MM.1S (cell line): ENCODE data around the gene SPATS2.

Experiments used
- DNase-seq: peaks from one replicate; pipeline ENCODE4 v3.0.0-alpha.2; 2015
- H2AFZ ChIP-seq: fragments of 300-600 bp; sonication (generic); 2 replicates; pipeline ENCODE4 v1.6.0; 2016; ENCODE audit warnings: antibody characterized with exemption, low read length
- H3F3A ChIP-seq: fragments of 300-600 bp; sonication (generic); 2 replicates; pipeline ENCODE4 v1.6.1; 2016; ENCODE audit warnings: mild to moderate bottlenecking, antibody characterized with exemption, low read length, moderate library complexity, mixed read lengths; ENCODE audit not compliant: insufficient read depth
- H3K27ac ChIP-seq: fragments of 300-600 bp; sonication (generic); 2 replicates; pipeline ENCODE4 v1.5.1; 2016; ENCODE audit warnings: mild to moderate bottlenecking, low read length
- H3K27me3 ChIP-seq: fragments of 300-600 bp; sonication (generic); replicated peaks from 2 replicates; pipeline ENCODE4 v1.6.0; 2016; ENCODE audit warnings: low read length; ENCODE audit not compliant: insufficient read depth
- H3K36me3 ChIP-seq: fragments of 300-600 bp; sonication (generic); replicated peaks from 2 replicates; pipeline ENCODE4 v1.6.1; 2016; ENCODE audit warnings: mild to moderate bottlenecking, low read length, mixed read lengths; ENCODE audit not compliant: insufficient read depth
- H3K4me1 ChIP-seq: fragments of 300-600 bp; sonication (generic); 2 replicates; pipeline ENCODE4 v1.6.1; 2016; ENCODE audit warnings: low read length, mixed read lengths
- H3K4me2 ChIP-seq: fragments of 300-600 bp; sonication (generic); 2 replicates; pipeline ENCODE4 v1.6.0; 2016; ENCODE audit warnings: low read depth, low read length
- H3K4me3 ChIP-seq: fragments of 300-600 bp; sonication (generic); 2 replicates; pipeline ENCODE4 v1.5.1; 2016; ENCODE audit warnings: low read length, mixed read lengths
- H3K79me2 ChIP-seq: fragments of 300-600 bp; sonication (generic); 2 replicates; pipeline ENCODE4 v1.6.1; 2016; ENCODE audit warnings: mixed run types, low read length, mixed read lengths
- H3K9ac ChIP-seq: fragments of 300-600 bp; sonication (generic); 2 replicates; pipeline ENCODE4 v1.6.1; 2016; ENCODE audit warnings: low read length, mixed read lengths
- H3K9me2 ChIP-seq: fragments of 300-600 bp; sonication (generic); replicated peaks from 2 replicates; pipeline ENCODE4 v1.6.1; 2016; ENCODE audit warnings: mild to moderate bottlenecking, low read length, mixed read lengths; ENCODE audit not compliant: insufficient read depth
- H3K9me3 ChIP-seq: fragments of 300-600 bp; sonication (generic); replicated peaks from 2 replicates; pipeline ENCODE4 v1.6.1; 2016; ENCODE audit warnings: mild to moderate bottlenecking, low read length, mixed read lengths; ENCODE audit not compliant: insufficient read depth
- H4K20me1 ChIP-seq: fragments of 300-600 bp; sonication (generic); 2 replicates; pipeline ENCODE4 v1.6.1; 2016; ENCODE audit warnings: mild to moderate bottlenecking, low read length, moderate library complexity, mixed read lengths; ENCODE audit not compliant: insufficient read depth
- CTCF ChIP-seq: fragments of 300-600 bp; sonication (generic); IDR thresholded peaks from 2 replicates; pipeline ENCODE4 v1.5.1; 2016; ENCODE audit warnings: antibody characterized with exemption, low read length, mixed read lengths
- EZH2 ChIP-seq: fragments of 300-600 bp; sonication (generic); optimal IDR thresholded peaks from 2 replicates; pipeline ENCODE3; 2017; ENCODE audit warnings: low read depth, mild to moderate bottlenecking, antibody characterized with exemption, low read length, mixed read lengths
- EZH2phosphoT487 ChIP-seq: fragments of 300-600 bp; sonication (generic); IDR thresholded peaks from 2 replicates; pipeline ENCODE4 v1.6.1; 2018; ENCODE audit warnings: antibody characterized with exemption, low read length

Gene SPATS2

GRCh38 chr12:49519574-49519936 lies 152.3 kb downstream of the SPATS2 start:
- H2AFZ ChIP-seq: no peak overlapping the region
- no peaks in the 10 kb centered on the region for H3K9me3 ChIP-seq
- TF ChIP-seq EZH2: no peak
- no peak for TF ChIP-seq CTCF
- TF ChIP-seq EZH2phosphoT487: no peak
- no peaks in the 10 kb centered on the region for H3K79me2 ChIP-seq
- no peak overlapping the region for H3K27ac ChIP-seq
- H3K9me2 ChIP-seq: no peaks in the 10 kb centered on the region
- H3K4me1 ChIP-seq: no peaks in the 10 kb centered on the region
- peaks cover 7% of the 10 kb centered on the region; the same call in 1 of the 2 replicates for H3K36me3 ChIP-seq
- H3K4me3 ChIP-seq: no peak overlapping the region
- H4K20me1 ChIP-seq: no peaks in the 10 kb centered on the region; the same call in 1 of the 2 replicates
- H3K27me3 ChIP-seq: no peaks in the 10 kb centered on the region
- H3K4me2 ChIP-seq: no peak overlapping the region
- H3F3A ChIP-seq: no peaks in the 10 kb centered on the region
- no peak for DNase-seq
- H3K9ac ChIP-seq: no peak overlapping the region

GRCh38 chr12:49521389-49521788 lies 154.1 kb downstream of the SPATS2 start:
- H3K4me2 ChIP-seq: no peak overlapping the region
- no peaks in the 10 kb centered on the region for H4K20me1 ChIP-seq
- no peaks in the 10 kb centered on the region for H3K4me1 ChIP-seq
- peaks cover 9% of the 10 kb centered on the region; the same call in 1 of the 2 replicates for H3K36me3 ChIP-seq
- no peaks in the 10 kb centered on the region for H3K9me2 ChIP-seq
- H3K9me3 ChIP-seq: no peaks in the 10 kb centered on the region
- H3K9ac ChIP-seq: no peak overlapping the region
- no peak overlapping the region for H3K27ac ChIP-seq
- H3K4me3 ChIP-seq: no peak overlapping the region
- no peak for DNase-seq
- no peak overlapping the region for H2AFZ ChIP-seq
- no peaks in the 10 kb centered on the region for H3K27me3 ChIP-seq
- H3F3A ChIP-seq: no peaks in the 10 kb centered on the region
- no peaks in the 10 kb centered on the region for H3K79me2 ChIP-seq
- no peak for TF ChIP-seq EZH2

GRCh38 chr12:49524660-49525324 lies 157.5 kb downstream of the SPATS2 start:
- Histone ChIP-seq H3K27ac (no peak overlapping the region), H3K4me2 (no peak overlapping the region), H3K9ac (no peak overlapping the region), H3K9me2 (no peaks in the 10 kb centered on the region), H3K4me1 (no peaks in the 10 kb centered on the region), H3K36me3 (peaks cover 9% of the 10 kb centered on the region; the same call in 1 of the 2 replicates), H3K4me3 (no peak overlapping the region), H3F3A (no peaks in the 10 kb centered on the region), H4K20me1 (no peaks in the 10 kb centered on the region), H3K9me3 (no peaks in the 10 kb centered on the region), H3K79me2 (no peaks in the 10 kb centered on the region), H2AFZ (no peak overlapping the region), H3K27me3 (no peaks in the 10 kb centered on the region)
- no peak for TF ChIP-seq EZH2phosphoT487
- TF ChIP-seq EZH2: no peak
- TF ChIP-seq CTCF: no peak
- no peak for DNase-seq

- Histone ChIP-seq H3K9me3 (no peaks in the 10 kb centered on the region), H3K79me2 (no peaks in the 10 kb centered on the region), H3K4me3 (no peak overlapping the region), H3K9ac (no peak overlapping the region), H3K27me3 (no peaks in the 10 kb centered on the region), H4K20me1 (no peaks in the 10 kb centered on the region), H3K9me2 (no peaks in the 10 kb centered on the region), H2AFZ (no peak overlapping the region), H3K36me3 (peaks cover 9% of the 10 kb centered on the region; the same call in 1 of the 2 replicates), H3F3A (no peaks in the 10 kb centered on the region), H3K27ac (no peak overlapping the region), H3K4me1 (no peaks in the 10 kb centered on the region), H3K4me2 (no peak overlapping the region)
- DNase-seq: no peak
- TF ChIP-seq EZH2phosphoT487 (no peak), CTCF (no peak), EZH2 (no peak)
These were observed 158.7 kb downstream of the SPATS2 start for GRCh38 chr12:49525942-49526341.
